GM20000 (cell line): ENCODE measurements around the gene TAOK2.

ENCODE experiments used
- DNase-seq: peaks from one replicate; pipeline ENCODE4 v3.0.0; 2012; ENCODE audit warnings: low spot score
- TF ChIP-seq, protein P1 (sequence below): IDR thresholded peaks from 2 replicates; pipeline ENCODE4 v1.5.1; 2012; ENCODE audit warnings: mild to moderate bottlenecking, control low read depth; ENCODE audit errors: extremely low read depth, missing control alignments

TAOK2 gene

DNA sequence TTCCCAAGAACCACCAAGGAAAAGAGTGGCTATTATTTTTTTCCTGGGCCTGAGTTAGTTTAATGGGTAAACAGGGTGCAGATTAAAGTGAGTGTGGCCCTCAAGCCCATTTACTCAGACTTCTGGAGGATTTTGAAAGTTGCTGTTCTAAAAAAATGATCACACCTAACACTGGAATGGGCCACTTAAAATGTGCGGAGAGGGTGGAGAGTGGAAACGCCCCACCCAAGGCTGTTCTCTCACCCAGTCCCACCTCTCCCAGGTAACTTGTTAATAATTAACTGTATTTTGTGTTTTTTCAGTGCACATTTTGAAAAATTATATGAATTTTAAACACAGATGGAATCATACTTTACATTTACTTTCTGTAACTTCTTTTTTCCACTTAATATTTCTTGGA is 16.4 kb downstream of the TAOK2 start:
- DNase-seq = no peak
- TF ChIP-seq, protein P1, sequence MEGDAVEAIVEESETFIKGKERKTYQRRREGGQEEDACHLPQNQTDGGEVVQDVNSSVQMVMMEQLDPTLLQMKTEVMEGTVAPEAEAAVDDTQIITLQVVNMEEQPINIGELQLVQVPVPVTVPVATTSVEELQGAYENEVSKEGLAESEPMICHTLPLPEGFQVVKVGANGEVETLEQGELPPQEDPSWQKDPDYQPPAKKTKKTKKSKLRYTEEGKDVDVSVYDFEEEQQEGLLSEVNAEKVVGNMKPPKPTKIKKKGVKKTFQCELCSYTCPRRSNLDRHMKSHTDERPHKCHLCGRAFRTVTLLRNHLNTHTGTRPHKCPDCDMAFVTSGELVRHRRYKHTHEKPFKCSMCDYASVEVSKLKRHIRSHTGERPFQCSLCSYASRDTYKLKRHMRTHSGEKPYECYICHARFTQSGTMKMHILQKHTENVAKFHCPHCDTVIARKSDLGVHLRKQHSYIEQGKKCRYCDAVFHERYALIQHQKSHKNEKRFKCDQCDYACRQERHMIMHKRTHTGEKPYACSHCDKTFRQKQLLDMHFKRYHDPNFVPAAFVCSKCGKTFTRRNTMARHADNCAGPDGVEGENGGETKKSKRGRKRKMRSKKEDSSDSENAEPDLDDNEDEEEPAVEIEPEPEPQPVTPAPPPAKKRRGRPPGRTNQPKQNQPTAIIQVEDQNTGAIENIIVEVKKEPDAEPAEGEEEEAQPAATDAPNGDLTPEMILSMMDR = no peak

DNA sequence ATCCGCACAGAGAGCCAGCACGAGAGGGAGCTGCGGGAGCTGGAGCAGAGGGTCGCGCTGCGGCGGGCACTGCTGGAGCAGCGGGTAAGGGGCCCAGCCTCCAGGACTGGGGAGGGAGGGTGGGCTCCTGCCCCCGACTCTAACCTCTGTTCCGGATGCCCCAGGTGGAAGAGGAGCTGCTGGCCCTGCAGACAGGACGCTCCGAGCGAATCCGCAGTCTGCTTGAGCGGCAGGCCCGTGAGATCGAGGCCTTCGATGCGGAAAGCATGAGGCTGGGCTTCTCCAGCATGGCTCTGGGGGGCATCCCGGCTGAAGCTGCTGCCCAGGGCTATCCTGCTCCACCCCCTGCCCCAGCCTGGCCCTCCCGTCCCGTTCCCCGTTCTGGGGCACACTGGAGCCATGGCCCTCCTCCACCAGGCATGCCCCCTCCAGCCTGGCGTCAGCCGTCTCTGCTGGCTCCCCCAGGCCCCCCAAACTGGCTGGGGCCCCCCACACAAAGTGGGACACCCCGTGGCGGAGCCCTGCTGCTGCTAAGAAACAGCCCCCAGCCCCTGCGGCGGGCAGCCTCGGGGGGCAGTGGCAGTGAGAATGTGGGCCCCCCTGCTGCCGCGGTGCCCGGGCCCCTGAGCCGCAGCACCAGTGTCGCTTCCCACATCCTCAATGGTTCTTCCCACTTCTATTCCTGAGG is 17.4 kb downstream of the TAOK2 start:
- no peak for DNase-seq
- TF ChIP-seq, protein P1 = no peak

DNA sequence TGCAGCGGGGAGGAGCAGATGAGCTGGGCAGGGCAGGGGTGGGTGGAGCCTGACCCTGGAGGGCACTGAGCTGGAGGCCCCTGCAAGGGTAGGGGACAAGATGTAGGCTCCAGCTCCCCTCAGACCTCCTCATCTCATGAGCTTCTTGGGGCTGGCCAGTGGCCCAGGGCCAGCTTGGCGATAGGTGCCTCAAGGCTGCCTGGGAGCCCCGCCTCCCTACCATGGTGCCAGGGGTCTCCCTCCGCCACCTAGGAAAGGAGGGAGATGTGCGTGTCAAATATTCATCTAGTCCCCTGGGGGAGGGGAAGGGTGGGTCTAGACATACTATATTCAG is 17.9 kb downstream of the TAOK2 start:
- DNase-seq = no peak
- TF ChIP-seq, protein P1 = no peak

DNA sequence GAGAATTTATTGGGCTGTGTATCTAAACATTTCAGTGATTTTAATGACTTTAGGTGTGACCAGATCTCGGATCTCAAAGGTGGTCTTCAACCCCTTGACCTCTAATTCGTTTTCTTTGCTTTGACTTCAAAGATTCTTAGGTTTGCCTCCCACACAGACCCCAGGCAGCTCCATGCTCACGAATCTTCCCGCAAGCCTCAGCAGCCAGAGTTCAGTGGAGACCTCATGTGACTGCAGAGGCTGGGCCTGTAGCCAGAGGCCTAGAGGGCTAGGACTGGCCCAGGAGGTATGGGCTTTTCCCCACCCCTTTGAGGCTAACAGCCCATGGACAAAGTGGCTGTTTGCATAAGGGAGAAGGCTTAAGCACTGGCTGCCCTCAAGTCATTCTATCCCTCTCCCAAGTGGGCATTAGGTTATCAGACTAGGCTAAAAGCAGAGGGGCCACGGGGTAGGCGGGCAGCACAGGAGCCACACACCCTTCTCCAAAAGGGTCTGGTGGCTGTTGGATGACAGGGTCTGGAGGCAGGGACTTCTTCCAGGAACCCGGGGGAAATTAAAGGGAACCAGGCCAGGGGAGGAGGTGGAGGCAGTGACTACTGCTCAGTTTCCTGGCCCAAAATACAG is 18.8 kb downstream of the TAOK2 start:
- DNase-seq = no peak
- TF ChIP-seq, protein P1 = no peak

DNA sequence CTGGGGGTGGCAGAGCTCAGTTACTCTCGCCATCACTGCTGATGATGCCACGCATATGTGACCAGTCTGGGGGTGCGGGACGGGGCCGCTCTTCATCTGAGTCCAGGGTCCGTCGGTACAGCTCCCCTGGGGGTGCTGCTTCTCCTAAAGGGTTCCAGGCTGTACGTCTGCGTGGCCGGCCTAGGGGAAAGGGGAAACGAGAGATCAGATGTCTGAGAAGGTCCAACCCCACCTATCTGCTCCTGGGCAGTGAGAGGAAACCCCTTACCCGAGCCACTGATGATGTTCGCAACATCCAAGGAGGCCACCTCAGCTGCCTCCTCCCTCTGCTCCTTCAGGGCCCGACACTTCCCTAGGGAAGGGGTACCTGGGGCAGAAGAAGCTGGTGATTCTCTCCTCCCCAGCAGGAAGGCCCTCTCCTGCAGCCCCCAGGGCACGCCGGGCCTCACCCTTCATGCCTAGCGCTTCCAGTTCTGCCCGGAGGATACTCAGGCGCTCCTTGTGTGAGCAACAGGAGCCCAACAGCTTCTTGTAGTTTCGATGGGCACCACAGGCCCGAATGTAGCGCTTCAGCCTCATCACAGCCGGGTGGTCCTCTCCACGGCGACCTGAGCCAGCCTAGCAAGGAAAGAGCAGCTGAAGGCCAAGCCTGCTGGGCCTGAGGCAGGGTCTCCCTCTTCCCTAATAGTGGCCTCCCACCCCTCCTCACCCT is 19.7 kb downstream of the TAOK2 start:
- TF ChIP-seq, protein P1 = no peak
- DNase-seq = no peak

DNA sequence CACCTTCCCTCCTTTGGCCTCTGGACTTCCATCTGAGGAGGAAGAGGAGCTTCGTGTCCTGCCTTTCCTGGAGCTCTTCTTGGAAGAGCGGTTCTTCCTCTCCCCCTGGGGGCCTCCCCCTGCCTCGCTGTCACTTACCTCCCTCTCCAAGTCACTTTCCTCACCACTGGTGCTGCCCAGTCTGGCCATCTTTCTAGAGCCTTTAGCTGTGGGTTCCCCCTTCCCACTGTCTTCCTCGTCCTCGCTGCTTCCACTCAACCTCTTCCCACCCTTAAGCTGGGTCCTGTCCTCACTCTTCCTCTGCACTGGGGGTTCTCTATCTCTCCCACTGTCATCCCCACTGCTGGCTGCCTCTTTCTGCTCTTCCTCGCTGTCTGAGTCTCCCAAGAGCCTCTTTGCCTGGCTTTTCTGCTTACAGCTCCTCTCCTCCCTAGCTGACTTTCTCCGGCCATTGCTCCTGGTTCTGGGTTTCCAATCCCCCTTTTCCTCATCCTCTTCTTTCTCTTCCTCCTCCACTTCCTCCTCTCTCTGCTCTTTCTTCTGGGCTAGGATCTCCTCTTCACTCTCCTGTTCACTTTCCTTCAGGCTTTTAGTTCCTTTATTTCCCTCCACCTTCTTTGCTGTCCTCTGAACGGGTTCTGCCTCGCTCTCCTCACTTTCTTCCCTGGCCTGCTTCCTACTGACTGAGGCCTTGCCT is 20.4 kb downstream of the TAOK2 start:
- no peak for DNase-seq
- TF ChIP-seq, protein P1 = no peak

DNA sequence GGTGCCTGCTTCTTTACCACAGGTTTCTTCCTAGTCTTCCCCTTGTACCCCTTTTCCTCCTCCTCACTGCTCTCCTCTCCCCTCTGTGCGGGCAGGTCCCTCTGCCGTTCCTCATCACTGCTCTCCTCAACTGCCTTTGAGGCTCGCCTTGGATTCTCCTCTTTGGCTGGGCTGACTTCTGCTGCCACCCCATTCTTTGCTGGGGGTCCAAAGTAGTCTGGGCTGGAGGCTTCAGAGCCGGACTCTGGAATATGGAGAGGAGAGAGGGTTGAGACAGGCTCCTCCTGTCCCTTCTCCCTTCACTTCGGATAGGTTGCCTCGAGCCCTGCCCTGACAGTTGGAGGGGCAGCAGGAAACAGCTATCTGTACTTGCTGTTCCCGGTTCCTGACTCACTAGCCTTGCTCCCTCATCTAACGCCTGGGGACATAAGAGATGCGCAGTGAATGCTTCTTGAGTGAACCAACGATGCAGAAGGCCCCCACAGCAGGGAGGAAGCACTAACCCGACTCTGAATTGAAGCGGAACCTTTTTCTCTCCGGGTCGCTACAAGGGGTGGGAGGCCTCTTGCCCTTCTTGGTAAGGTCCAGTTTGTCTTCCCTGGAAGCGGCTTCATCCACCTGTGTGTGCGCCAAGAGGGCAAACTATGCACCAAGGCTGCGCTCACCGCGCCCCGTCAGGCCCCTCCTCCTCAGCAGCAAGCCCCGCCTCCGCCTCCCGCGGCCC is 21.1 kb downstream of the TAOK2 start:
- TF ChIP-seq, protein P1 = no peak
- DNase-seq = peak; percentile 87
